ENCODE results near the gene C1orf35.

GRCh38 chr1:228140724-228141225 lies 37.6 kb upstream of the C1orf35 start:
- TF ChIP-seq ZC3H10 (CRISPR knock-in tag; IDR thresholded peaks at IDR 0.05) (no peak), ZFP30 (CRISPR knock-in tag; IDR thresholded peaks at IDR 0.05) (no peak), CREB5 (CRISPR knock-in tag; IDR thresholded peaks at IDR 0.05; ENCODE audit: low read depth) (no peak), BACH2 (CRISPR knock-in tag; IDR thresholded peaks at IDR 0.05; ENCODE audit: borderline replicate concordance) (no peak), CSRNP3 (CRISPR knock-in tag; IDR thresholded peaks at IDR 0.05) (no peak), ISL1 (CRISPR knock-in tag; IDR thresholded peaks at IDR 0.05) (no peak), ARNTL (CRISPR knock-in tag; IDR thresholded peaks at IDR 0.05; ENCODE audit: borderline replicate concordance, low read depth) (no peak), ZNF8 (CRISPR knock-in tag; IDR thresholded peaks at IDR 0.05) (no peak), ZNF70 (CRISPR knock-in tag; IDR thresholded peaks at IDR 0.05) (no peak), TCF4 (CRISPR knock-in tag; IDR thresholded peaks at IDR 0.05; ENCODE audit: borderline replicate concordance) (no peak)
